GM18526 (cell line): ENCODE measurements around the gene TDG.

Source experiments
- POLR2A ChIP-seq: IDR thresholded peaks from 3 replicates; pipeline ENCODE4 v1.6.1; 2011; ENCODE audit not compliant: insufficient read length; ENCODE audit errors: extremely low read depth

The TDG gene

GRCh38 chr12:103996595-103996994 is 30.9 kb downstream of the TDG start:
- no peak for TF ChIP-seq POLR2A

DNA sequence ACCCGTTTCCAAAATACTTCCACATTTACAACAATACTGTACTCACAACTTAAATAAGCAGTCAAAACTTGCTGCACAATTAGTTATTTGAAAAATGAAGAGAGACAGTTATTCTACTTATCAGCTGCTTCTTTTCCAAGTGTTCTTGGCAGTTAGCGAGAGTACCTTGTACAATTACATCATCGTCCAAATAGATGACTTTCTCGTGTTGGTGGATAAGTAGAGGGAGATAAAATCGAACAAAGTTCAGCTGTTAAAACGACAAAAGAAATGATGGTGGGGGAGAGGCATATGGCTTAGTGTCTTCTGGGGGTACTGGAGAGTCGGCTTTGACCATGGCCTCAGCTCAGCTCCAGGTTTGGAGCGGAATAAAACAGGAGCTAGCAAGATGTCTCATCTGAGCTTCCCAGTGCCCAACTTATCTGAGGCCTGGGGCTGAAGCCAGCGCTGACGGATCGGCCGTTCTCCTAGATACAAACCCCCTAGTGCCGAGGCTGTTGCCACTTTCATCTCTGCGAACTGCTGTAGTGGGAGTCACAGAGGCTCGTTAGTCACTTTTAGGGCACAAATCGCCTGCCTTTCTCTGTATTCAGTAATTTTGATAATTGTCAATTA is 31.7 kb downstream of the TDG start:
- TF ChIP-seq POLR2A: no peak

GRCh38 chr12:103998976-103999375 is 33.3 kb downstream of the TDG start:
- no peak for TF ChIP-seq POLR2A

GRCh38 chr12:104000807-104001434 is 35.2 kb downstream of the TDG start:
- no peak for TF ChIP-seq POLR2A

DNA sequence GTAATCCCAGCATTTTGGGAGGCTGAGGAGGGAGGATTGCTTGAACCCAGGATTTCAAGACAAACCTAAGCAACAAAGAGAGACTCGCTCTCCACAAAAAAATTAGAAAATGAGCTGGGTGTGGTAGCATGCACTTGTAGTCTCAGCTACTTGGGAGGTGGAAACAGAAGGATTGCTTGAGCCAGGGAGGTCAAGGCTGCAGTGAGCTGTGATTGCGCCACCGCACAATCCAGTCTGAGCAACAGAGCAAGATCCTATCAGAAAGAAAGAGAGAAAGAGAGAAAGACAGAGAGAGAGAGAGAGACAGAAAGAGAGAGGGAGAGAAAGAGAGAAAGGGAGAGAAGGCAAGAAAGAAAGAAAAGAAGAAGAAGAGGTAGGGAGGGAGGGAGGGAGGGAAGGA is 37.0 kb downstream of the TDG start:
- no peak for TF ChIP-seq POLR2A

DNA sequence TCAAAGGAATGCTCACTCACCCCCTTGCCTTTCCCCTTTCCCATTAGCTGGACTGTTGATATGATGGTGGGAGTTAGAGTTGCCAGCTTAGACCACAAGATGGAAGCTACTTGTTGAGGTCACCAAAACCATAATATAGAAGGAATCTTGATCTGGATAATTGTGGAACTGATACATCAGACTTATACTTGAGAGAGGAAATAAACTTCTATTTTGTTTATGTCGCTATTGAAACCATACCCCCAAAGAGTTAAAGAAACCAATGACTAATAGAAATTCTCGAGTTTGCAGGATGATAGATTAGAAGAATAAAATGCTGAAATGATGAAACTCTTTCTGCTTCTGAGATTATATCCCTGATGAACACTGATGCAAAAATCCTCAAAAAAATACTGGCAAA is 37.9 kb downstream of the TDG start:
- no peak for TF ChIP-seq POLR2A

DNA sequence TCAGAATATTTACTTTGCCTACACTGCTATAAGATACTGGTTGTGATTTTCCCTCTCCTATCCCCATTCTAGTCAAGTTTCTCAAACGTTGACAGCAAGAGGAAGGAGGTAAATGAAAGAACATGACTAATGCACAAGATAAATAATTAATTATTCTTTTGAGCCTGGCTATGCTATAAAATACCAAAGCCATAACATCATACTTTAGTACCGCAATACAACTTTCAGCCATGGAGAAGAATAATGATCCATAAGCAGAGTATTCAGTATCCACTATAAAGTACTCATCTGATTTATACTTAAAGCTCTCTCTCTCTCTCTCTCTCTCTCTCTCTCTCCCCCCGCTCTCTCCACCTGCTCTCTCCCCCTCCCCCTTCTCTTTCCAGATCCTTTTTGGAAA is 41.3 kb downstream of the TDG start:
- no peak for TF ChIP-seq POLR2A

DNA sequence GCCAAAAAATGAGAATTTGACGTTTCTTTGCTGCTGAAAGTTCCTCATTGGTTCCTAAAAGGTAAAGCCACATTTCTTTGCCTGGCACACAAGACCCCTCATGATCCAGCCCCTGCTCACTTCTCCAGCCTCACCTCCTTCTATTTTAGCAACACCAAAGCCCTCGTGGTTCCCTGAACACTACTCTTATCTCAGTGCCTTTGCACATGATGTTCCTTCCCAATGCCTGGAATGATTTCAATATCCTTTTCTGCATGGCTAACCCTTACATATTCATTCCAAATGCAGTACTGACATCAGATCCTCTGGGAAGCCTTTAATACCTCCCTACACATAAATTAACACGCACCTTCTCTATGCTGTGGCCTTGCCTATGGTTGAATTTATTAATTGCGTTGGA is 44.4 kb downstream of the TDG start:
- no peak for TF ChIP-seq POLR2A

- no peak for TF ChIP-seq POLR2A
These were observed 45.0 kb downstream of the TDG start for GRCh38 chr12:104010606-104011169.

DNA sequence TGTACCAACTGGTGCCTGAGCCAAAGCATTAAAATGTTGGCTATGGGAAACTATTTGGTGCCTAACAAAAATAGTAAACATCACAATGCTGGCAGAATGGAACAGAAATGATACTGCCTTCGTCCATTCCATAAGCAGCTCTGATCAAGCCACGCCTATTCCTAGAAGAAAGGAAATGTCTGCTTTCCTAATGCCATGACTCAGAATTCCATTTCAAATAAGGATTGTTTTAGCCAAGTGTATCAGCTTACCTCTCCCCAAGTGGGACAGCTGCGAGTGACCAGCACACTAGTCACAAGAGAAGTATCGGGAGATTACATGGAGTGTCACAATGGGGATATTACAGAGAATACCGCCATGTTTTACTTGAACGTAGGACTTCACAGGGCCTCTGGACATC is 45.6 kb downstream of the TDG start:
- no peak for TF ChIP-seq POLR2A

DNA sequence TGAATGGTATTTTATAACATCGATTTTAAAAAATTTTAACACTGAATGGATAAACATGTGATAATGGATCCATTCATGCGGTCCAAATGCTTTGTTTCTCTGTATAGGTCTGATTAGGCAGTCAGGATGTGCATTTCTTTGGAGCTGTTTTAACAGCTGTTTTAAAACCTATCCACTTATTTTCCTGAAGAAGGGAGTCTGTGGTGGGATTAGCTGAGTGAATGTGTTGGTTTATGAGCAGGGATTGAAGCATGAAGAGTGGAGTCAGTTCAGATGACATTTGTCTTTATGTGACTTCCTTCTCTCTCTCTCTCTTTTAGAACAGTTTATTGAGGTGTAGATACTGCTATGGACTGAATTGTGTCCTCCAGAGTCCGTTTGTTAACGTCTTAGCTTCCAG is 46.7 kb downstream of the TDG start:
- TF ChIP-seq POLR2A: no peak

DNA sequence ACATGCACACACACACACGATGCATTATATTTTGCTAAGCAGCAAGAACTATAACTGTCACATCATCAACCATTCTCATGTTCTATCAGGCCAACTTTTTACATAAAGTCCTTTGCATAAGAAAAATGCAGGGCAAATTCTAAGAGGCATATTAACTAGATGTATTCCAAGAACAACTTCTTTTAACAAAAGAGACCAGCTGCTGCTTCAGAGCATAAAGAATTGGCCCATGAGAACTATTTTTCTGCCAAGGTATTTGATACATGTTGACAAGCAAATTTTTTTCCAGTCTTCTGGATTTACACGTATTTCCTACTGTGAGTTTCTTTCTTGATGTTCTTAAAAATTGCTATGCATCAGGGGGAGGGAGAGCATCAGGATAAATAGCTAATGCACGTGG is 57.1 kb downstream of the TDG start:
- TF ChIP-seq POLR2A: no peak

DNA sequence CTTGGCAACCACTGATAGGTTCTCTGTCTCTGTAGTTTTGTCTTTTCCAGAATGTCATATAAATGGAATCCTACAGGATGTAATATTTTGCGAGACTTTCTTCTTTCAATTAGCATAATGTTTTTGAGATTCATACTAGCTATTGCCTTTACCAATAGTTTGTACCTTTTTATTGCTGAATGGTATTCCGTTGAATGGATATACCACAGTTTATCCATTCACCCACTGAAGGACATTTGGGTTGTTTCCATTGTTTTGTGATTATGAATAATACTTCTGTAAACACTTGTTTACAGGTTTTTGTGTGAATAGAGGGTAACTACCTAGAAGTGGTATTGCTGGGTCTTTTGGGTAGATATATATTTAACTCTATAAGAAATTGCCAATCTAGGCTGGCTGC is 58.0 kb downstream of the TDG start:
- TF ChIP-seq POLR2A: no peak

GRCh38 chr12:104024348-104024747 is 58.7 kb downstream of the TDG start:
- TF ChIP-seq POLR2A: no peak

- TF ChIP-seq POLR2A: no peak
These were observed 60.1 kb downstream of the TDG start for GRCh38 chr12:104025771-104026170.

GRCh38 chr12:104026841-104027599 is 61.3 kb downstream of the TDG start:
- TF ChIP-seq POLR2A: no peak
